HG03565 (cell line): ENCODE measurements around the gene ANO6.

Experiments used
- ATAC-seq: cut with Tn5 transposase; IDR thresholded peaks from one replicate; pipeline ENCODE4 v1.9.1; 2021; ENCODE audit warnings: mild to moderate bottlenecking, moderate library complexity; ENCODE audit not compliant: unreplicated experiment

Gene ANO6

GRCh38 chr12:45342171-45342570 lies 126.3 kb downstream of the ANO6 start:
- ATAC-seq = no peak

- no peak for ATAC-seq
Measured at GRCh38 chr12:45342848-45343247, 127.0 kb downstream of the ANO6 start.

- ATAC-seq = no peak
Measured at GRCh38 chr12:45343269-45344051, 127.6 kb downstream of the ANO6 start.

- no peak for ATAC-seq
Measured at GRCh38 chr12:45348311-45348710, 132.4 kb downstream of the ANO6 start.

- no peak for ATAC-seq
Measured at GRCh38 chr12:45348986-45349385, 133.1 kb downstream of the ANO6 start.

GRCh38 chr12:45349916-45350315 lies 134.0 kb downstream of the ANO6 start:
- no peak for ATAC-seq

- ATAC-seq = no peak
Measured at GRCh38 chr12:45350861-45351260, 135.0 kb downstream of the ANO6 start.

GRCh38 chr12:45351921-45352670 lies 136.2 kb downstream of the ANO6 start:
- no peak for ATAC-seq

GRCh38 chr12:45353944-45354343 lies 138.0 kb downstream of the ANO6 start:
- no peak for ATAC-seq

GRCh38 chr12:45354399-45354798 lies 138.5 kb downstream of the ANO6 start:
- peak; percentile 79 for ATAC-seq

- no peak for ATAC-seq
Measured at GRCh38 chr12:45355730-45356129, 139.8 kb downstream of the ANO6 start.

GRCh38 chr12:45356822-45357538 lies 141.1 kb downstream of the ANO6 start:
- no peak for ATAC-seq

GRCh38 chr12:45357539-45358417 lies 141.9 kb downstream of the ANO6 start:
- no peak for ATAC-seq

- no peak for ATAC-seq
Measured at GRCh38 chr12:45362291-45362690, 146.4 kb downstream of the ANO6 start.

- no peak for ATAC-seq
Measured at GRCh38 chr12:45363903-45364302, 148.0 kb downstream of the ANO6 start.

- no peak for ATAC-seq
Measured at GRCh38 chr12:45368841-45369489, 153.1 kb downstream of the ANO6 start.

GRCh38 chr12:45377815-45378214 lies 161.9 kb downstream of the ANO6 start:
- no peak for ATAC-seq

- ATAC-seq = no peak
Measured at GRCh38 chr12:45379261-45379660, 163.4 kb downstream of the ANO6 start.

GRCh38 chr12:45381351-45381750 lies 165.5 kb downstream of the ANO6 start:
- ATAC-seq = no peak

- ATAC-seq = no peak
Measured at GRCh38 chr12:45388545-45388944, 172.7 kb downstream of the ANO6 start.
